ENCODE measurements around the gene CORO6. TPM values are rescaled to one million over a fixed set of nuclear protein-coding genes. Genes with fewer than 3 reads are reported as not detected.
A peak's percentile ranks its signal among the peaks of the same experiment; 100 is the strongest.

CORO6 gene
- total and polyA plus RNA-seq, 2 of the 13 experiments (the other 11 are each of a cell fraction or from before 2014, with no cell fraction given): 0.42 to 0.82 TPM

GRCh38 chr17:29574732-29575510 is 47.8 kb downstream of the CORO6 start (continued):
- TF ChIP-seq ZNF556 (CRISPR knock-in tag; IDR thresholded peaks at IDR 0.05; ENCODE audit: borderline replicate concordance) (peak; percentile 84; the same call in 1 of the 2 replicates), ZNF703 (CRISPR knock-in tag; IDR thresholded peaks at IDR 0.05; ENCODE audit: borderline replicate concordance) (no peak), ZNF337 (CRISPR knock-in tag; IDR thresholded peaks at IDR 0.05; ENCODE audit: borderline replicate concordance, low read depth) (no peak), PTBP1 (IDR thresholded peaks at IDR 0.05; ENCODE audit: low read depth, low read length, poor library complexity, severe bottlenecking) (no peak), RBM39 (IDR thresholded peaks at IDR 0.05; ENCODE audit: low read depth, low read length, poor library complexity, severe bottlenecking) (peak; percentile 27), ZFP82 (CRISPR knock-in tag; IDR thresholded peaks at IDR 0.05; ENCODE audit: borderline replicate concordance) (no peak), CTCF (CRISPR knock-in tag; IDR thresholded peaks at IDR 0.05) (peak; percentile 65), TFDP2 (CRISPR knock-in tag; IDR thresholded peaks at IDR 0.05) (peak; percentile 37; the same call in 1 of the 2 replicates), MED13 (CRISPR knock-in tag; IDR thresholded peaks at IDR 0.05) (no peak), ZNF552 (CRISPR knock-in tag; IDR thresholded peaks at IDR 0.05; ENCODE audit: borderline replicate concordance) (no peak), ZNF124 (CRISPR knock-in tag; IDR thresholded peaks at IDR 0.05) (no peak), ZNF335 (CRISPR knock-in tag; IDR thresholded peaks at IDR 0.05) (0 out of 2 replicates have a peak, but pooled peaks have one; percentile 48), ZSCAN21 (CRISPR knock-in tag; IDR thresholded peaks at IDR 0.05; ENCODE audit: borderline replicate concordance) (0 out of 2 replicates have a peak, but pooled peaks have one; percentile 50), ZFP62 (CRISPR knock-in tag; IDR thresholded peaks at IDR 0.05) (no peak), ZNF570 (CRISPR knock-in tag; IDR thresholded peaks at IDR 0.05; ENCODE audit: borderline replicate concordance) (no peak), ZNF766 (CRISPR knock-in tag; IDR thresholded peaks at IDR 0.05; ENCODE audit: borderline replicate concordance) (0 out of 2 replicates have a peak, but pooled peaks have one; percentile 51), ZNF605 (CRISPR knock-in tag; IDR thresholded peaks at IDR 0.05) (no peak), KDM2A (CRISPR knock-in tag; IDR thresholded peaks at IDR 0.05; ENCODE audit: borderline replicate concordance, low read depth) (peak; percentile 75), PCBP2 (optimal IDR thresholded peaks at IDR 0.05; ENCODE audit: low read depth, low read length, poor library complexity, severe bottlenecking) (no peak)
- TF ChIP-seq, protein P1, sequence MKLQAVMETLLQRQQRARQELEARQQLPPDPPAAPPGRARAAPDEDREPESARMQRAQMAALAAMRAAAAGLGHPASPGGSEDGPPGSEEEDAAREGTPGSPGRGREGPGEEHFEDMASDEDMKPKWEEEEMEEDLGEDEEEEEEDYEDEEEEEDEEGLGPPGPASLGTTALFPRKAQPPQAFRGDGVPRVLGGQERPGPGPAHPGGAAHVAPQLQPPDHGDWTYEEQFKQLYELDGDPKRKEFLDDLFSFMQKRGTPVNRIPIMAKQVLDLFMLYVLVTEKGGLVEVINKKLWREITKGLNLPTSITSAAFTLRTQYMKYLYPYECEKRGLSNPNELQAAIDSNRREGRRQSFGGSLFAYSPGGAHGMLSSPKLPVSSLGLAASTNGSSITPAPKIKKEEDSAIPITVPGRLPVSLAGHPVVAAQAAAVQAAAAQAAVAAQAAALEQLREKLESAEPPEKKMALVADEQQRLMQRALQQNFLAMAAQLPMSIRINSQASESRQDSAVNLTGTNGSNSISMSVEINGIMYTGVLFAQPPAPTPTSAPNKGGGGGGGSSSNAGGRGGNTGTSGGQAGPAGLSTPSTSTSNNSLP (IDR thresholded peaks at IDR 0.05; ENCODE audit: low read depth, low read length): no peak
- TF ChIP-seq, protein P2, sequence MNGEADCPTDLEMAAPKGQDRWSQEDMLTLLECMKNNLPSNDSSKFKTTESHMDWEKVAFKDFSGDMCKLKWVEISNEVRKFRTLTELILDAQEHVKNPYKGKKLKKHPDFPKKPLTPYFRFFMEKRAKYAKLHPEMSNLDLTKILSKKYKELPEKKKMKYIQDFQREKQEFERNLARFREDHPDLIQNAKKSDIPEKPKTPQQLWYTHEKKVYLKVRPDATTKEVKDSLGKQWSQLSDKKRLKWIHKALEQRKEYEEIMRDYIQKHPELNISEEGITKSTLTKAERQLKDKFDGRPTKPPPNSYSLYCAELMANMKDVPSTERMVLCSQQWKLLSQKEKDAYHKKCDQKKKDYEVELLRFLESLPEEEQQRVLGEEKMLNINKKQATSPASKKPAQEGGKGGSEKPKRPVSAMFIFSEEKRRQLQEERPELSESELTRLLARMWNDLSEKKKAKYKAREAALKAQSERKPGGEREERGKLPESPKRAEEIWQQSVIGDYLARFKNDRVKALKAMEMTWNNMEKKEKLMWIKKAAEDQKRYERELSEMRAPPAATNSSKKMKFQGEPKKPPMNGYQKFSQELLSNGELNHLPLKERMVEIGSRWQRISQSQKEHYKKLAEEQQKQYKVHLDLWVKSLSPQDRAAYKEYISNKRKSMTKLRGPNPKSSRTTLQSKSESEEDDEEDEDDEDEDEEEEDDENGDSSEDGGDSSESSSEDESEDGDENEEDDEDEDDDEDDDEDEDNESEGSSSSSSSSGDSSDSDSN (CRISPR knock-in tag; IDR thresholded peaks at IDR 0.05): peak; percentile 93
